Stimulated activated CD8-positive, alpha-beta memory T cell treated with anti-CD3 and anti-CD28 coated beads, Interleukin-7, amount 100 ng/mL, for 1 hour (primary cell): ENCODE measurements around the gene GNB1L.

Experiments
- DNase-seq, 2 donors: peaks; one replicate each; pipeline ENCODE4 v3.0.0-alpha.2; 2020; ENCODE audit warnings: low read depth in 2 of 2

The GNB1L gene

DNA sequence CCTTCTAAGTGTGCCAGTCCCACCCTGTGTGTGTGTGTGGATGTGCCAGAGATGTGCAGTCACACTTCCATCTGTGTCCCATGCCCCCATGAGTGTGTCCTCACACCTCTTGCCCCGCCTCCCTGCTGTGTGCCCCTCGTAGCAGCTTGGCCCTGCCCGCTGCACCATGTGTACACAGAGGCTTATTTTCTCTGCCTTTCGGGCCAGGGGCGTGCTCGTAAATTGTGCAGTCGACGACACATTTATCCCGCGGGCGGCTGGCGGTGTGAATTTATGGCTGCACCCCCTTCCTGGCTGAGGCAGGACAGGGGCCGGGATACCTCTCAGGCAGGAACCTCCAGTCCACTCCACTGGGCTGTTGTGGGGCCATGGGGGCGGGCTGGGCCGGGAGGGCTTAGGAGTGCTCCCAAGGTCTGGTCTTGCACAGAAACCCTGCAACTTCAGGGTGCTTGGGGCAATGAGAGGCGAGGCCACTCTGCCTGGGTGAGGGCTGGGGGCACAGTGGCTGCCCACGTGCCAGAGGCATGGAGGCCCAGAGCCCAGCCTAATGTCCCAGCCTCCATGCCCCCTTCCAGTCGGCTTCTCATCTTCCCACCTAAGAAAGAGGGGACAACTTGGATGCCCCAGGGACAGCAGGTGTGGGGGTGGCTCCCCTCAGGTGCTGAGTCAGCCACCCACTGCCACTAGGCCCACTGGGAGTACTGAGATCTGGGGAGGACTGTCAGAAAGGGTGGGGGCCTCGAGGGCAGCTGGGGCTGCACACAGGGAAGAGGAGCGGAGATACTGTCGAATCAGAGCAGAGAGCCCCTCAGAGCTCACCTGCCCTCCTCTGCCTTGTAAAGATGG lies 118.8 kb downstream of the GNB1L start:
- DNase-seq = no peak

DNA sequence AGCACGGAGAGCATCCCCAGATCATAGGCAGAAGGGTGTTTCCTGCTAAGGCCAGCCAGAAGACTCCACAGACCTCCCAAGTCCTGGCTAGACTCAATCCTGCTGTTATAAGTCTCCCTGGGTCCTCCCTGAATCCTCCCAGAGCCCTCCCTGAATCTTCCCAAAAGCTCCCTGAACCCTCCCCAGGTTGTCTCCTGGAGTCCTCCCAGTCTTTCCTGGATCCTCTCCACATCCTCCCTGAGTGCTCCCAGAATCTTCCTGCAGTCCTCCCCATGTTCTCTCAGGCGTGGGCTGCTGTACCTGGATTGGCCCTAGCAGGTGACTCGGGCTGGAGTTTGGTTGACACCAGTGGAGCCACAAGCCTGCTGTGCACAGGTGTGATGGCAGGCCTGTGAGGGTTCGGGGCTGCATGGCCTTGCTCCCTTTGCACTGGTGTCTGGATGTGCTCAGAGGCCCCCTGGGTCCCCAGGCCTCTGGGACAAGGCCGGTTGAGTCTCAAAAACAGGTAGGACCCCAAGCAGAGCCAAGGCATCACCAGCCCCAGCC lies 119.8 kb downstream of the GNB1L start:
- DNase-seq = no peak

DNA sequence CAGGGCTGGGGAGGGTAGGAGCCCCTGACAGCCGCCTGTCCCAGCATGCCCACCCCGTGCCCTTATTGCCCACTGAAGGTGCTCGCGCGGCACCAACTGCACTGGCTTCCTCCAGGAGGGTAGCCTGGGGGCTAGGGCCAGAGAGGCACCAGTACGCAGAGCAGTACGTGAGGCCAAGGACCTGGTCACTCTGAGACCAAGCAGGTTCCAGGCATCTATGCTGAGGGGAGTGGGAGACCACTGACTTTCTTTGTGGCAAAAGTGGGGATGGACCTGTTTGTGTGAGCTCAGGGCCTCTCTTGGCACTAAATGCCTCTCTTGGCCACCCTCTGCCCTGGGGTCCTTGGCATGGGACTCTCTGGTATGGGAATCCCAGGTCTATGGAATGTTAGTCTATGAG lies 120.5 kb downstream of the GNB1L start:
- no peak for DNase-seq

DNA sequence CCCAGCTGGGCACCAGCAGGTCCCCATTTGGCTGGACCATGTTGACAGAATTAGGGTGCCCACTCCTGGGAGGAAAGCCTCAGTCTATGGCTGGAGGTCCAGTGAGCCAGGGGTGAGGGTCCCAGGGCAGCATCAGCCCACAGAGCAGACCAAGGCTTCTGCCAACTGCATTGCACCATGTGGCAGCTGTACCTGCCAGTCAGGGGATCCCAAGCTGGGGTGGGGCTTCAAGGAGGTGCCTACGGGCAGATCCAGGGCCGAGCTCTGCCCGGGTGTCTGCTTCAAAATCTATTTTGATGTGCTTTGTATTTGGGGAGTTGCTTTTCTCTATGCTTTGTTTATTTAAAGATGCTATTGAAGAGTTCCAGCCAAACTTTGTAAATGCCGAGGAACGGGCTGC lies 120.9 kb downstream of the GNB1L start:
- no peak for DNase-seq
